Stimulated activated CD4-positive, alpha-beta T cell treated with anti-CD3 and anti-CD28 coated beads, Interleukin-1b, Interleukin-23, amount 100 ng/mL, for 24 hours (primary cell): Measurements from ENCODE around the gene ANO9.

ENCODE experiments used
- DNase-seq, 4 experiments: peaks; one replicate each; pipeline ENCODE4 v3.0.0-alpha.2; 2020; ENCODE audit warnings: low read depth in 4 of 4, low spot score in 1 of 4

Gene ANO9

DNA sequence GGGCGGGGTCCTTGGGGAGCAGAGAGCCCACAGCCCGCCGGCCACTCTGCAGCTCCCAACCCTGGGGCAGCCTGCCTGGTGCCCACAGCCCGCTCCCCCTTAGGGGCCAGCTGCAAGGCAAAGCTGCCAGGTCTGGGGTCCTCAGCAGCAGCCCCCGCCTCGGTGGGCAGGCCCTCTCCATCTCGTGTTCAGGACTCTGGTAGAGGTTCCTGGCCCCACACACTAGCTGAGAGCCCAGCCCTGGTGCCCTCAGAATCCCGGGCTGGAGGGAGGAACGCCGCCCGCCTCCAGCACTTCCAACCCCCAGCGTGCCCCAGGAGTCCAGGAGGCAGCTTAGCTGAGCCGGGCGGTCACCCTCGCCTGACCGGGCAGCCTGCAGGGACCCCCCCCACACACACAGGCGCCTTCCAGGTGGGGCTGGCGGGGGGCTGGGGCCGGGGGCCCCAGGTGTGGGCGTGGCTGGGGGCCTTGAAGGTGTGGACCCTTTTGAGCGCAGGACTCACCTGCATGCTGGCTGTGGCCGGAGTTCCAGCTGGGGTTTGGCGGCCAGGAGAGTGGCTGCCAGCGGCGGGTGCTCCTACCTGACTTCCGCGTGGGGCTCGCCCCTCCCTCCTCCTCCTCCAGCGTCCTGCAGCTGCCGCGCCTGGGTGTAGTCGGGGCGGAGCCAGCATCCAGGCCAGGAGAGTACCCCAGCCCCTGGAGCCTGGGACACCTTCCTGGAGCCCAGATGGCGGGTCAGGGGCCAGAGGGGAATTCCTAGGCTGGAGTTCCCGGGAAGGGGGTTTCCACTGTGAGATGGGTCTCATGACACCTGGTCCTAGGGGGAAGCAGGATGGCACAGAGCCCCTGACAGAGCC is at the start of gene ANO9:
Gene ANO9, minus strand, starts transcription at position 594 of the 857 bp plus-strand sequence. Its CDS starts 85 bp downstream, at position 509.
- DNase-seq: peak in 2 of 4 experiments; percentile 48 to 59

DNA sequence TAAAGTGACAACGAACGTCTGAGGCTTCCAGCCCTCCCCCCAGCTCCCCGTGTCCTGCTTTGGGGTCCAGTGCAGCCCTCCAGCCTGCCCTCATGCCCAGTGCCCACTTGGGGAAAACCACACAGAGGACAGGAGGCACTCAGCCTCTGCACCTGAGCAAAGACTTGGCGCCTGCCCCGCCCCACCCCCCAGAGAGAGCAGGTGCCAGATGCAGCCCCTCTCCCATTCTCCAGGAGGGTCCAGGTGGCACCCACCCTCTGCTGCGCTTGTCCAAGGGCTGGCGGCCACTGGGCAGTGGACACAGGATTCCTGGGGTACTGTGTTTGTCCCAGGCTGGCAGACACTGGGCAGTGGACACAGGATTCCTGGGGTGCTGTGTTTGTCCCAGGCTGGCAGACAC is 49.5 kb upstream of the ANO9 start:
- DNase-seq: no peak

GRCh38 chr11:490930-491260 is 49.1 kb upstream of the ANO9 start:
- no peak for DNase-seq

DNA sequence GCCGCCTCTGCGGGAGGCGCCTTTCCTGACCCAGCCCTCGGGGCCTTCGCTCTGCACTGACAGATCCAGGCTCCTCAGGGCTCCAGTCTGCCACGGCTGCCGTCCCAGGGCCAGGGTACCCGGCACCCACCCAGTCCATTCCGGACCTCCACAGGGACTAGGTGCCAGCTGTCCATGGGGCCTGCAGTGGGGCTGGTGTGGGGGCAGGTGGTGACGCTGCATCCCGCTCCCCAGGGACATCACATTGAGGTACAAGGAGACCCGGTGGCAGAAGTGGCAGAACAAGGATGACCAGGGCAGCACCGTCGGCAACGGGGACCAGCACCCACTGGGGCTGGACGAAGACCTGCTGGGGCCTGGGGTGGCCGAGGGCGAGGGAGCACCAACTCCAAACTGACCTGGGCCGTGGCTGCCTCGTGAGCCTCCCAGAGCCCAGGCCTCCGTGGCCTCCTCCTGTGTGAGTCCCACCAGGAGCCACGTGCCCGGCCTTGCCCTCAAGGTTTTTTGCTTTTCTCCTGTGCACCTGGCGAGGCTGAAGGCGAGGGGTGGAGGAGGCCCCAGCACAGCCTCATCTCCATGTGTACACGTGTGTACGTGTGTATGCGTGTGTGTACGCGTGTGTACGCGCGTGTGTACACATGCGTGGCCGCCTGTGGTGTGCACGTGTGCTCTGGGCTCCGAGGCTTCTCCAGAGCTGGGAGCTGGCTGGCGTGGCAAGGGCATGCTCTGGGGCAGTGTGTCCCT is 48.5 kb upstream of the ANO9 start:
- no peak for DNase-seq

DNA sequence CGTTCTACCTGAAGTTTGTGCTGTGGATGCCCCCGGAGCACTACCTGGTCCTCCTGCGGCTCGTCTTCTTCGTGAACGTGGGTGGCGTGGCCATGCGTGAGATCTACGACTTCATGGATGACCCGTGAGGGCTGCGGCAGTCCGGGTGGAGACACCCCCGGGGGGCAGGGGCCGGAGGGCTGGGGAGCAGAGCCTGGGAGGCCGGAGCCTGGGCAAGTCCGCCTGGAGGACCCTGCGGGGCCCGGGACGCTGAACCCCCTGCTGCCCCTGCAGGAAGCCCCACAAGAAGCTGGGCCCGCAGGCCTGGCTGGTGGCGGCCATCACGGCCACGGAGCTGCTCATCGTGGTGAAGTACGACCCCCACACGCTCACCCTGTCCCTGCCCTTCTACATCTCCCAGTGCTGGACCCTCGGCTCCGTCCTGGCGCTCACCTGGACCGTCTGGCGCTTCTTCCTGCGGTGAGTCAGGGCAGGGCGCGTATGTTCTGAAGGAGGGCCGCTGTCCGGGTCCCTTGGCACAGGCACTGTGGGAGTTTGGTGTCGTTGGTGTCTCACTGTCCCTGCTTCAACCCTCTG is 47.9 kb upstream of the ANO9 start:
- DNase-seq: no peak

DNA sequence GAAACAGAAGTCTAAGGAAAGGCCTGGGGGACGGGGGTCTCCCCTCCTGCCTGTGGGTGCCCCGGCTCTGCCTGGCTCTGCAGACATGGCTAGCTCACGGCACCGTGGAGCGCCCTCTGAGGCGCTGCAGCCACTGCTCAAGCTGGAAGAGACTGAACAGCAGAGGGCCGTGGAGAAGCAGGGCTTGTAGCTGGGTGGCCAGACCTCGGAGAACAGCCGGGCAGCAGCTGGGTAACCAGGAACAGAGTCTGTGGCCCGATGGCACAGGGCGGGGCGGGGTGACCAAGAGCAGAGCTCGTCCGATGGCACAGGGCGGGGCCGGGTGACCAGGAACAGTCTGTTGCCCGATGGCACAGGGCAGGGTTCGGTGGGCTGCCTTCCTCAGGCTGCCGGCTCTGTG is 47.2 kb upstream of the ANO9 start:
- no peak for DNase-seq

- no peak for DNase-seq
These were observed 46.8 kb upstream of the ANO9 start for GRCh38 chr11:488579-488978.

GRCh38 chr11:488062-488461 is 46.3 kb upstream of the ANO9 start:
- no peak for DNase-seq

GRCh38 chr11:487571-488021 is 45.8 kb upstream of the ANO9 start:
- DNase-seq: no peak

- DNase-seq: no peak
These were observed 44.4 kb upstream of the ANO9 start for GRCh38 chr11:486189-486588.

DNA sequence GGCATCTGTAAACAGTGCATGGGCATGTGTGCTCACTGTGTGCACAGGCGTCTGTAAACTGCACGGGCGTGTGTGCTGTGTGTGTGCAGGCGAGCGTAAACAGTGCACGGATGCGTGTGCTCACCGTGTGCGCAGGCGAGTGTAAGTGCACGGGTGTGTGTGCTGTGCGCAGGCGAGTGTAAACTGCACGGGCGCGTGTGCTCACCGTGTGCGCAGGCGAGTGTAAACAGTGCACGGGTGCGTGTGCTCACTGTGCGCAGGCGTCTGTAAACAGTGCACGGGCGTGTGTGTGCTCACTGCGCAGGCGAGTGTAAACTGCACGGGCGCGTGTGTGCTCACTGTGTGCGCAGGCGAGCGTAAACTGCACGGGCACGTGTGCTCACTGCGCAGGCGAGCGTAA is 42.8 kb upstream of the ANO9 start:
- DNase-seq: no peak

- no peak for DNase-seq
These were observed 37.5 kb upstream of the ANO9 start for GRCh38 chr11:479311-479710.

DNA sequence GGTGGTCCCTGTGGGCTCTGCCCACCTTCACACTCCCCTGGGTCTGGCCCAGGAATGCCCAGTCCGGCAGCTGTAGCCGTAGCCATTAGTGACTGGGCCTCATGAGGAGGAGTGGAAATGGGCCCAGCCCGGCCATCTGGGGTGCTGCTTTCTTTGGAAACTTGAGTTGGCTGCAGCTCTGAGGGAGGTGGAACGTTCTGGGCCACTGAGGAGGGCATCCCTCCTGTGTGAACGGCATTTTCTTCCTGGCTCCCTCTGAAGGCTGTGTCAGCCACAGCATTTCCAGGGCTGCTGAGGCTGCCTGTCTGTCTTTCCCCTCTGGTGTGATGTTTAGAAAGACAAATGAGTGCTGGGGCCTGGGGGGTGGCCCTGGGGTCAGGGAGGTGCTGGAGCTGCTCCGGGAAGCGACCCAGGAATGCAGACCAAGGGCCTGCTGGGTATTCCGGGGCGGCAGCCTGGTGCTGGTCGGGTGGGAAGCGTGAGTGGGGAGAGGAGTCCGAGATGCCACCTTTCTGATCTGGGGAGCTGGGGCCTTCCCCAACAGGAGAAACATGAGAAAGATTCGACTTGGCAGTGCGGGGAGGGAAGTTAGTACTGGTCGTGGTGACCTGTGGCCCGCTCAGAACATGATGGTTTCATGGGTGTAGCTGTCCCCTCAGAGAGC is 35.4 kb upstream of the ANO9 start:
- DNase-seq: no peak

DNA sequence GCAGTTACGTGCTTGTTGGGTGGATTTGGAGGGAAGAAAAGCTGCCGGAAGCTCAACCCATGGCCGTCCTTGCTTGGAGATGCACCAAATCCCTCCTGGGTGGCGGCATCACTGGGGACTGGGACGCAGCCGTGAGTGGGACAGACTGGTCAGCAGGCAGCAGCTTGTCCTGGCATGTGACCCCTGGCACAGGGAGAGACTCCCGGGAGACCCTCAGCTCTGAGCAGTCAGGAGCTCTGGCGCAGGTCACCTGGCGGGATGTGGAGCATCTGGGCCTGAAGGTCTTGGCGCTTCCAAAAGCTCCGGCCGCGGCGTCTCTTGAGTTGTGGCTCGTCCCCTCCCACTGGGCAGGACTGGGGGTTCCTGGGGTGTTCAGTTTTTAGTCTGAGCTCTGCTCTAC is 34.6 kb upstream of the ANO9 start:
- no peak for DNase-seq

DNA sequence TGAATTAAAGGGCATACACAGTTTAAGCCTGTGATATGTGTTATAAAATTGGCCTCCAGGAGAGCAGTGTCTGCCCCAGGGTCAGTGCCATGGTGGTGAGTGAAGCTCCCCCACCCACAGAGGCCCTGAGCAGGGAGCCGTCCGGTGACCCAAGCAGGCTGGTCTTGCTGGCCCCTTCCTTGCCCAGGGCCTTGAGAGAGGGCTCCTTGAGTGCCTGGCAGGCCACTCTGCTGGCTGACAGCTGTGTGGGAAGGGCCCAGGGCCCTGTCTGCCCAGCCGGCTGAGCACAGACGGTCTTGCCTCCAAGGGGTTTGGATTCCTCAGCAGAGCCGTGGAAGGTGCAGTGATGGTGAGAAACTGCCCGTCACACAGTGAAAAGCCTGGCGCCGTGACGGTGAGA is 34.1 kb upstream of the ANO9 start:
- no peak for DNase-seq

GRCh38 chr11:474914-475506 is 33.2 kb upstream of the ANO9 start:
- DNase-seq: no peak

- no peak for DNase-seq
These were observed 32.4 kb upstream of the ANO9 start for GRCh38 chr11:473962-474785.

GRCh38 chr11:473415-473814 is 31.6 kb upstream of the ANO9 start:
- DNase-seq: no peak

- no peak for DNase-seq
These were observed 31.0 kb upstream of the ANO9 start for GRCh38 chr11:472816-473215.

DNA sequence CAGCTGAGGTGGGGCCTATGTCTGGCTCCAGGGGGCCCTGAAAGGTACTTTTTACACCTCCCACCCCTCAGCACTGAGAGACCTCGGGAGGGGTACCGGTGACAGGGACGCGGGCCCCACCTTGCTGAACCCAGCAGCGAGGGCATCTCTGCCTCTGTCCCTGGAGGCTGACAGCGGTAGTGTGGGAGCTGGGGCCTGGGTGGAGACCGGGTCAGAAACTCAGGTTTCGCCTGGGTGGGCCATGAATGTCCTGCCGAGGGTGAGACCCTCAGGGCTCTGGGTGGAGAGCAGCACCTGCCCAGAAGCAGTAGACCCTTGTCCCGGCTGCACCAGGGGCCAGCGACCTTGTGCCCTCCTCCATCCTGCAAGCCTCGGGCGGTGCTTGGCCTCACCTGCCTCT is 30.5 kb upstream of the ANO9 start:
- DNase-seq: no peak
